CD8-positive, alpha-beta memory T cell (primary cell): Measurements from ENCODE around the gene CCL8. TPM values are rescaled to one million over a fixed set of nuclear protein-coding genes. Genes with fewer than 3 reads are reported as not detected.
"Not testable (repeated sequence)": the region's sequence is repeated elsewhere in the genome, so short reads cannot be mapped to it uniquely, and the experiment has no call there.

Experiments used
- CTCF ChIA-PET: fragments of 350-600 bp; sonication (Branson Sonifier 250); formaldehyde crosslinking; loops from one replicate; lab custom pipeline; 2021; ENCODE audit warnings: antibody characterized with exemption; lab: Charles Lee
- POLR2A ChIA-PET: fragments of 350-600 bp; sonication (Branson Sonifier 250); formaldehyde crosslinking; loops from one replicate; lab custom pipeline; 2021; ENCODE audit warnings: antibody characterized with exemption; lab: Charles Lee
- DNase-seq, 5 donors: peaks; one replicate each; pipeline versions ENCODE4 v3.0.0 to v3.0.0-alpha.2; 2020 to 2022; ENCODE audit warnings: mixed read lengths in 1 of 5
- H3K27ac ChIP-seq: one replicate; pipeline ENCODE4 v1.7.0; 2013; ENCODE audit warnings: low read depth, mild to moderate bottlenecking, low read length, moderate library complexity
- H3K27me3 ChIP-seq: 2 replicates; pipeline ENCODE4 v1.7.0; 2013; ENCODE audit warnings: low read length, mild to moderate bottlenecking; ENCODE audit not compliant: insufficient read depth, poor library complexity, severe bottlenecking
- H3K36me3 ChIP-seq: 2 replicates; pipeline ENCODE4 v1.7.0; 2013; ENCODE audit warnings: mild to moderate bottlenecking, low read length, moderate library complexity; ENCODE audit not compliant: insufficient read depth
- H3K4me1 ChIP-seq: 2 replicates; pipeline ENCODE4 v1.7.0; 2013; ENCODE audit warnings: mild to moderate bottlenecking, low read length, moderate library complexity; ENCODE audit not compliant: insufficient read depth
- H3K4me3 ChIP-seq: 2 replicates; pipeline ENCODE4 v1.7.0; 2013; ENCODE audit warnings: mild to moderate bottlenecking, low read length
- H3K9me3 ChIP-seq: 2 replicates; pipeline ENCODE4 v1.7.0; 2013; ENCODE audit warnings: mild to moderate bottlenecking, low read length
- H3K27ac Mint-ChIP-seq, 8 donors: one replicate each; pipeline ENCODE4 v1.8.0; 2020 to 2021; ENCODE audit warnings: mixed read lengths in 8 of 8, mild to moderate bottlenecking in 6 of 8, inconsistent platforms in 3 of 8, moderate library complexity in 3 of 8
- H3K27me3 Mint-ChIP-seq, 2 donors: one replicate each; pipeline ENCODE4 v1.8.0; 2020 to 2021; ENCODE audit warnings: mixed read lengths in 2 of 2, mild to moderate bottlenecking in 1 of 2, moderate library complexity in 1 of 2
- H3K36me3 Mint-ChIP-seq, 3 donors: one replicate each; pipeline ENCODE4 v1.8.0; 2020 to 2021; ENCODE audit warnings: mixed read lengths in 3 of 3, inconsistent platforms in 1 of 3, mild to moderate bottlenecking in 1 of 3
- H3K4me1 Mint-ChIP-seq, 3 donors: one replicate each; pipeline ENCODE4 v1.8.0; 2020 to 2021; ENCODE audit warnings: mixed read lengths in 3 of 3, inconsistent platforms in 1 of 3, mild to moderate bottlenecking in 1 of 3
- H3K4me3 Mint-ChIP-seq, 7 donors: one replicate each; pipeline ENCODE4 v1.8.0; 2020 to 2021; ENCODE audit warnings: mixed read lengths in 7 of 7, mild to moderate bottlenecking in 6 of 7, moderate library complexity in 4 of 7, inconsistent platforms in 2 of 7
- H3K9me3 Mint-ChIP-seq, 5 donors: one replicate each; pipeline ENCODE4 v1.8.0; 2020 to 2022; ENCODE audit warnings: mixed read lengths in 5 of 5, mild to moderate bottlenecking in 3 of 5, moderate library complexity in 2 of 5, inconsistent platforms in 1 of 5
- polyA plus RNA-seq: library from polyadenylated mRNA; unstranded; fragments of 300-500 nt; fragmentation: Illumina TruSeq; gene quantifications from one replicate; pipeline ENCODE4 v1.2.3, GENCODE V29; 2021
- total RNA-seq, 2 experiments: library from RNA; stranded (reverse); gene quantifications; one replicate each; pipeline ENCODE4 v1.2.3, GENCODE V29; 2021

The CCL8 gene
- total and polyA plus RNA-seq, 3 experiments from 2014 or later, result not detected

DNA sequence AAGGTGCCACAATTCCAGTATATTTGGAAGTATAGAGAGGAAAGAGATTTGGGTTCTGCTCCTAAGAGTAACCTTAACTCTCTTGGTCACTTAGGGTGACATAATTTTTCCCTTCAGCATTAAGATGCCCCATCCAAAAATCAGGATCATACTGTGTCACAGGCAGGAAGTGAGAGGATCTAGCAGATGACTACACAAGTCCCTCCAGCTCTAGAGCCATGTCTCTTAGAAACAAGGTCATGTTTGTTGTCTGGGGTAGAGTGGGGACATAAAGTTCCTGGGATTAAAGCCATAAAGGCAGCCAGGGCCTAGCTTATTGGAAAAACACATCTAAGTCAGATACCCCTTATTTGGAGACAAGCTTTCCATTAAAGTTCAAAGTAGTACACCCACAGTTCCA lies 2.7 kb downstream of the CCL8 start:
- H3K27ac Mint-ChIP-seq, result no peak overlapping the region
- Histone ChIP-seq H3K36me3 (no peaks in the 10 kb centered on the region), H3K4me1 (no peaks in the 10 kb centered on the region), H3K9me3 (no peaks in the 10 kb centered on the region), H3K4me3 (no peak overlapping the region), H3K27me3 (no peaks in the 10 kb centered on the region), H3K27ac (no peak overlapping the region)
- CTCF ChIA-PET, result no interaction called here
- H3K36me3 Mint-ChIP-seq, result peaks cover 0 to 5% (median 0%) of the 10 kb centered on the region in 3 donors
- no peaks in the 10 kb centered on the region for H3K4me1 Mint-ChIP-seq
- peaks cover 3 to 17% of the 10 kb centered on the region in 2 donors for H3K27me3 Mint-ChIP-seq
- POLR2A ChIA-PET, result no interaction called here
- no peak overlapping the region for H3K4me3 Mint-ChIP-seq
- H3K9me3 Mint-ChIP-seq, result peaks cover 8 to 22% (median 10%) of the 10 kb centered on the region in 5 donors
- DNase-seq, result no peak

DNA sequence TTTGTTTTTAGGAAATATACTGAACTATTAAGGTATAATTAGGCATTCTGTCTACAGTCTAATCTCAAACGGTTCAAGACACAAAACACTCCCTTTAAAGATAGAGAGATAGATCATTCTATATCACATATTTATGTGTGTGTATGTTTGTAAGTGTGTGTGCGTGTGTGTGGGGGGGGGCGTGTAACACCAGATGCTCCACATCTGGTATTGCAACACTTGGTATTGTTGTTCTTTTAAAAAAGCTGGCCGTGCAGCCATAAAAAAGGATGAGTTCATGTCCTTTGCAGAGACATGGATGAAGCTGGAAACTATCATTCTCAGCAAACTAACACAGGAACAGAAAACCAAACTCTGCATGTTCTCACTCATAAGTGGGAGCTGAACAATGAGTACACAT lies 8.3 kb downstream of the CCL8 start:
- H3K27ac ChIP-seq, CTCF ChIA-PET, DNase-seq, H3K4me3 ChIP-seq, H3K36me3 ChIP-seq, H3K9me3 ChIP-seq, H3K4me3 Mint-ChIP-seq, H3K4me1 ChIP-seq, H3K4me1 Mint-ChIP-seq, H3K27ac Mint-ChIP-seq, H3K27me3 ChIP-seq, POLR2A ChIA-PET, H3K36me3 Mint-ChIP-seq: not testable (repeated sequence)
- Mint-ChIP-seq H3K27me3 (peaks cover 6 to 34% of the 10 kb centered on the region in 2 donors), H3K9me3 (peaks cover 8 to 22% (median 10%) of the 10 kb centered on the region in 5 donors)

DNA sequence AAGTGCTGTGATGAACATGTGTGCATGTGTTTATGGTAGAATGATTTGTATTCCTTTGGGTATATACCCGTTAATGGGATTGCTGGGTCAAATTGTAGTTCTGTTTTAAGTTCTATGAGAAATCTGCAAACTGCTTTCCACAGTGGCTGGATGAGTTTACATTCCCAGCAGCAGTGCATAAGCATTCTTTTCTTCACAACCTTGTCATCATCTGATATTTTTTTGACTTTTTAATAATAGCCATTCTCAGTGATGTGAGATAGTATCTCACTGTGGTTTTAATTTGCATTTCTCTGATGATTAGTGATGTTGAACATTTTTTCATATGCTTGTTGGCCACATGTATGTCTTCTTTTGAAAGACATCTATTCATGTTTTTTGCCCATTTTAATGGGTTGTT lies 18.5 kb downstream of the CCL8 start:
- no peaks in the 10 kb centered on the region for H3K9me3 ChIP-seq
- Mint-ChIP-seq H3K4me1 (no peaks in the 10 kb centered on the region), H3K4me3 (no peak overlapping the region), H3K9me3 (peaks cover 0 to 6% (median 3%) of the 10 kb centered on the region in 5 donors), H3K36me3 (no peaks in the 10 kb centered on the region), H3K27ac (no peak overlapping the region), H3K27me3 (peaks cover 35 to 69% of the 10 kb centered on the region in 2 donors)
- H3K4me1 ChIP-seq, result no peaks in the 10 kb centered on the region
- POLR2A ChIA-PET, result no interaction called here
- H3K4me3 ChIP-seq, result no peak overlapping the region
- DNase-seq, result no peak
- H3K27me3 ChIP-seq, result peaks cover 3% of the 10 kb centered on the region
- no peaks in the 10 kb centered on the region for H3K36me3 ChIP-seq
- no peak overlapping the region for H3K27ac ChIP-seq
- CTCF ChIA-PET, result no interaction called here

DNA sequence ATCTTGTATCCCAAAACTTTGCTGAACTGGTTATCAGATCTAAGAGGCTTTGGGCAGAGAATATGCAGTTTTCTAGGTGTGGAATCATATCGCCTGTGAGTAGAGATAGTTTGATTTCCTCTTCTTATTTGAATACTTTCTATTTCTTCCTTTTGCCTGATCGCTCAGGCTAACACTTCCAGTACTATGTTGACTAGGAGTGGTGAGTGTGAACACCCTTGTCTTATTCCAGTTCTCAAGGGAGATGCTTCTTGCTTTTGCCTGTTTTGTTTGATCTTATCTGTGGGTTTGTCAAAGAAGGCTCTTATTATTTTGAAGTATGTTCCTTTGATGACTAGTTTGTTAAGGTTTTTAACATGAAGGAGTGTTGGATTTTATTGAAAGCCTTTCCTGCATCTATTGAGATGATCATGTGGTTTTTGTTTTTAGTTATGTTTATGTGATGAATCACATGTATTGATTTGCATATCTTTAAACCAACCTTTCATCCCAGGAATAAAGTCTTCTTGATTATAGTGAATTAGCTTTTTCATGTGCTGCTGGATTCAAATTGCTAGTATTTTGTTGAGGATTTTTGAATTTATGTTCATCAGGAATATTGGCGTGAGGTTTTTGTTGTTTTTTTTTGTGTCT lies 20.0 kb downstream of the CCL8 start:
- Histone ChIP-seq H3K27me3 (peaks cover 3% of the 10 kb centered on the region), H3K9me3 (no peaks in the 10 kb centered on the region), H3K4me1 (no peaks in the 10 kb centered on the region), H3K27ac (no peak overlapping the region), H3K36me3 (no peaks in the 10 kb centered on the region), H3K4me3 (no peak overlapping the region)
- DNase-seq, result no peak
- Mint-ChIP-seq H3K4me3 (no peak overlapping the region), H3K27ac (no peak overlapping the region), H3K4me1 (no peaks in the 10 kb centered on the region), H3K9me3 (peaks cover 0 to 6% (median 3%) of the 10 kb centered on the region in 5 donors), H3K27me3 (peaks cover 45 to 73% of the 10 kb centered on the region in 2 donors), H3K36me3 (peaks cover 0 to 2% (median 0%) of the 10 kb centered on the region in 3 donors)
- CTCF ChIA-PET, result no interaction called here
- POLR2A ChIA-PET, result no interaction called here

DNA sequence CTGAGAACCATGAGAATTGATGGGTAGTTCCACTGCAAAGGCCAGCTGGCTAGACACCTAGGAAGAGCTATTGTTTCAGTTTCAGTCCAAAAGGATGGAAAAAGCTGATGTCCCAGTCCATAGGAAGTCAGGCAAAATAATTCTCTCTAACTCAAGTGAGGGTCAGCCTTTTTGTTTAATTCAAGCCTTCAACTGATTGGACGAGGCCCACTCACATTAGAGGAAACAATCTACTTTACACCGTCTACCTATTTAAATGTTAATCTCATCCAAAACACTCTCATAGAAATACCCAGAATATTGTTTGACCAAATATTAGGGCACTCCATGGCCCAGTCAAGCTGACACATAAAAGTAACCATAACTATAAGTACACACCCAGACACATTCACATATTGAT lies 22.7 kb downstream of the CCL8 start:
- H3K4me3 Mint-ChIP-seq, result no peak overlapping the region
- no peak overlapping the region for H3K27ac ChIP-seq
- no peak for DNase-seq
- H3K9me3 Mint-ChIP-seq, result no peaks in the 10 kb centered on the region
- peaks cover 0 to 2% (median 0%) of the 10 kb centered on the region in 3 donors for H3K36me3 Mint-ChIP-seq
- no peaks in the 10 kb centered on the region for H3K4me1 ChIP-seq
- no peak overlapping the region for H3K27ac Mint-ChIP-seq
- no peaks in the 10 kb centered on the region for H3K9me3 ChIP-seq
- ChIA-PET POLR2A (no interaction called here), CTCF (no interaction called here)
- no peaks in the 10 kb centered on the region for H3K36me3 ChIP-seq
- peaks cover 42 to 75% of the 10 kb centered on the region in 2 donors for H3K27me3 Mint-ChIP-seq
- no peaks in the 10 kb centered on the region for H3K4me1 Mint-ChIP-seq
- peaks cover 3% of the 10 kb centered on the region for H3K27me3 ChIP-seq
- H3K4me3 ChIP-seq, result no peak overlapping the region

DNA sequence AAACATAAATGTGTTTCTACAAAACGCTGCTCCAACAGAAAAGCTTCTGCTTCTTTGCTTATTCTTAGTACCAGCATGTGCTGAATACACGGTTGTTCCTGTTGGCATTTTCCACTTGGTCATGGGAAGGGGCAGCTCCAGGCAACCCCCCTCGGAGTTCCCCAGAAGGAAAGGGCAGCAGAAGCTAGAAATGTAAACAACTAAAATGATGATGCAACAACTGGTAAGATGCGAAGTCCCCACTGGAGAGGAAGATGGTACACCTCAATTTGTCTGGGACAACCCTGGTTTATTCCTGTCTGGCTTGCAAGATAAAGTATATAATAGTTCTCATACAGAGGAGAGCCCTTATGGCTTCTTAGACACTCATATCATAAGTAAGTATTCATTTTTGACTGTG lies 27.8 kb downstream of the CCL8 start:
- Mint-ChIP-seq H3K4me1 (no peaks in the 10 kb centered on the region), H3K36me3 (peaks cover 0 to 2% (median 0%) of the 10 kb centered on the region in 3 donors), H3K27me3 (peaks cover 14 to 61% of the 10 kb centered on the region in 2 donors), H3K9me3 (no peaks in the 10 kb centered on the region), H3K27ac (no peak overlapping the region), H3K4me3 (no peak overlapping the region)
- Histone ChIP-seq H3K27me3 (no peaks in the 10 kb centered on the region), H3K4me1 (no peaks in the 10 kb centered on the region), H3K9me3 (no peaks in the 10 kb centered on the region), H3K27ac (no peak overlapping the region), H3K4me3 (no peak overlapping the region), H3K36me3 (no peaks in the 10 kb centered on the region)
- POLR2A ChIA-PET, result no interaction called here
- CTCF ChIA-PET, result no interaction called here
- no peak for DNase-seq

DNA sequence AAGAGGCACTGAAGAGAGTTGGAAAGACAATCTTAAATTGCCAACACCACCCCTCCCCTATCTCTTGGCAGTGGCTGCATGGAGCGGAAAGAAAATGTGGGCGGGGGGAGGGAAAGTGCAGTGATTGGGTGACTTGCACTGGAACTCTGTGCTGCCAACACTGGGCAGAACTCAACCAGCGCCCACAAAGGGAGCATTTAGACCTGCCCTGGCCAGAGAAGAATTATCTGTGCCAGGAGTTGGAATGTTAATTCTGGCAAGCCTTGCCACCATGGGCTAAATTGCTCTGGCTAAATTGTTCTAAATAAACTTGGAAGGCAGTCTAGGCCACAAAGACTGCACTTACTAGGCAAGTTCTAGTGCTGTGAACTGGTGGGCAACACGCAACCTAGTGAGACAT lies 30.5 kb downstream of the CCL8 start:
- Histone ChIP-seq H3K9me3 (no peaks in the 10 kb centered on the region), H3K27ac (no peak overlapping the region), H3K27me3 (no peaks in the 10 kb centered on the region), H3K4me3 (no peak overlapping the region), H3K4me1 (no peaks in the 10 kb centered on the region), H3K36me3 (no peaks in the 10 kb centered on the region)
- Mint-ChIP-seq H3K27ac (no peak overlapping the region), H3K4me3 (no peak overlapping the region), H3K36me3 (no peaks in the 10 kb centered on the region), H3K9me3 (peaks cover 0 to 2% (median 0%) of the 10 kb centered on the region in 5 donors), H3K27me3 (peaks cover 7 to 47% of the 10 kb centered on the region in 2 donors), H3K4me1 (no peaks in the 10 kb centered on the region)
- no peak for DNase-seq
- CTCF ChIA-PET, result no interaction called here
- POLR2A ChIA-PET, result no interaction called here

DNA sequence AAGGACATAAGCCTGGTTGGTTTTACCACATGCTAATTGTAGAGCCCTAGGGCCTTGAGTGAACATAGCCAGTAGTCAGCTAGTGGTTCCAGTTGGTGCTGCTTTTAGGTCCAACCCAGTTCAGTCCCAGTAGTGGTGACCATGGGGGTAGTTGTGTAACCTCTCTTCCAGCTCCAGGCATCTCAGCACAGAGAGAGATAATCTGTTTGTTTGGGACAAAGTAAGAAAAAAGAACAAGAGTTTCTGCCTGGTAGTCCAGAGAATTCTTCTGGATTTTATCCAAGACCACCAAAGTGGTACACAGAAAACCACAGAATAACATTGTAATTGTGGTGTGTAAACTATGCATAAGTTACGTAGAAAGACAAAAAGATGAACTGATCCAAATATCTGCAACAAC lies 31.9 kb downstream of the CCL8 start:
- H3K36me3 ChIP-seq, result no peaks in the 10 kb centered on the region
- H3K4me1 ChIP-seq, result no peaks in the 10 kb centered on the region
- Mint-ChIP-seq H3K9me3 (peaks cover 0 to 2% (median 0%) of the 10 kb centered on the region in 5 donors), H3K27me3 (peaks cover 6 to 47% of the 10 kb centered on the region in 2 donors), H3K27ac (no peak overlapping the region), H3K36me3 (no peaks in the 10 kb centered on the region), H3K4me1 (no peaks in the 10 kb centered on the region), H3K4me3 (no peak overlapping the region)
- POLR2A ChIA-PET, result no interaction called here
- H3K9me3 ChIP-seq, result no peaks in the 10 kb centered on the region
- DNase-seq, result no peak
- CTCF ChIA-PET, result no interaction called here
- no peak overlapping the region for H3K27ac ChIP-seq
- no peaks in the 10 kb centered on the region for H3K27me3 ChIP-seq
- H3K4me3 ChIP-seq, result no peak overlapping the region
